HL-60/S4 treated with retinoic acid at 250 ng/mL for 4 days and 3 days (cell line): ENCODE data around the gene THRB.

Experiments
- in situ Hi-C: fragments of 300-500 bp; cut with MboI; formaldehyde crosslinking; loops from 2 replicates; pipeline ENCODE4 v1.7.0; 2022; ENCODE audit warnings: low sequenced_read_pairs

THRB gene

GRCh38 chr3:24318677-24319287, 175.9 kb downstream of the THRB start:
- in situ Hi-C loops = no loop called here

- in situ Hi-C loops = no loop called here
Measured at GRCh38 chr3:24316887-24317383, 177.7 kb downstream of the THRB start.

GRCh38 chr3:24315971-24316370, 178.7 kb downstream of the THRB start:
- in situ Hi-C loops = no loop called here

GRCh38 chr3:24315356-24315755, 179.3 kb downstream of the THRB start:
- in situ Hi-C loops = no loop called here

- in situ Hi-C loops = no loop called here
Measured at GRCh38 chr3:24311881-24312280, 182.8 kb downstream of the THRB start.

GRCh38 chr3:24310887-24311286, 183.8 kb downstream of the THRB start:
- in situ Hi-C loops = no loop called here

- in situ Hi-C loops = no loop called here
Measured at GRCh38 chr3:24306518-24306917, 188.1 kb downstream of the THRB start.

- in situ Hi-C loops = no loop called here
Measured at GRCh38 chr3:24305795-24306467, 188.7 kb downstream of the THRB start.

GRCh38 chr3:24303057-24303754, 191.4 kb downstream of the THRB start:
- in situ Hi-C loops = no loop called here

- in situ Hi-C loops = no loop called here
Measured at GRCh38 chr3:24302396-24302795, 192.3 kb downstream of the THRB start.

- in situ Hi-C loops = no loop called here
Measured at GRCh38 chr3:24300949-24301348, 193.7 kb downstream of the THRB start.

- in situ Hi-C loops = no loop called here
Measured at GRCh38 chr3:24299806-24300626, 194.6 kb downstream of the THRB start.

- in situ Hi-C loops = no loop called here
Measured at GRCh38 chr3:24299246-24299805, 195.3 kb downstream of the THRB start.

GRCh38 chr3:24296441-24297205, 198.0 kb downstream of the THRB start:
- in situ Hi-C loops = no loop called here

- in situ Hi-C loops = no loop called here
Measured at GRCh38 chr3:24294150-24294549, 200.5 kb downstream of the THRB start.

- in situ Hi-C loops = no loop called here
Measured at GRCh38 chr3:24291646-24292045, 203.0 kb downstream of the THRB start.

GRCh38 chr3:24290596-24290995, 204.1 kb downstream of the THRB start:
- in situ Hi-C loops = no loop called here

- in situ Hi-C loops = no loop called here
Measured at GRCh38 chr3:24288496-24289236, 206.0 kb downstream of the THRB start.

GRCh38 chr3:24287755-24288450, 206.7 kb downstream of the THRB start:
- in situ Hi-C loops = no loop called here
